ENCODE results near the gene EMP1. TPM values are rescaled to one million over a fixed set of nuclear protein-coding genes. Genes with fewer than 3 reads are reported as not detected.
"Not testable (repeated sequence)": the region's sequence is repeated elsewhere in the genome, so short reads cannot be mapped to it uniquely, and the experiment has no call there.

Gene EMP1
- total RNA-seq, 3 donors from 2014 or later, result 207 to 759 (median 444) TPM

DNA sequence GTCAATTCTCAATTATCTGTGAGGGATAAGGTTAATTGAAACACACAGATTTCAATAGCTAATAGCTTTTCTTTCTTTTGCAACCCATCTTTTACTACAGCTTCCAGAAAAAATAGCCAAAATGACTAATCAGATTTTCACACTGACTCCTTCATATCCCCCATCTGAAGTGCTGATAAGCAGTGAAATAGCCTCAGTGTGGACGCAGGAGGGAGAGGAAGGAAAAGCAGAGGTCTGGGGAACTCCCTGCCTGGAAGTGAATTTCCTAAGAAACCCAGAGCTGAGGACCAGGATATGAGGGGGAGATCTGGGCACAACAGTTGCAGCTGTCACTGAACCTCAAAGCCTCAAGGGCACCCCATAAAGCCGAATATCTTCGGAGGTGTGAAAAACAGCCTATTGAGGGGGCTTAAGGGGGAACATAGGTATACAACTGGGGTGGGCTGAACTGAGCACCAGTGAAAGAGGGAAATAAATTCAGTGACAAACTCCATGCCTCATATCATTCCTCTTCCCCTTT is 60.9 kb downstream of the EMP1 start:
- H3K27ac ChIP-seq, result no peak overlapping the region
- H3K4me3 ChIP-seq, result no peak overlapping the region
- intact Hi-C loops (cut with DNase I; ENCODE audit: low total_unique reads), result no loop called here
- no peaks in the 10 kb centered on the region for H3K4me1 ChIP-seq
- no peaks in the 10 kb centered on the region for H3K9me3 ChIP-seq
- no peaks in the 10 kb centered on the region for H3K27me3 ChIP-seq
- DNase-seq (ENCODE audit: low spot score in 2 of 2), result no peak
- H3K36me3 ChIP-seq, result no peaks in the 10 kb centered on the region
- no peak for TF ChIP-seq CTCF (IDR thresholded peaks at IDR 0.05)

DNA sequence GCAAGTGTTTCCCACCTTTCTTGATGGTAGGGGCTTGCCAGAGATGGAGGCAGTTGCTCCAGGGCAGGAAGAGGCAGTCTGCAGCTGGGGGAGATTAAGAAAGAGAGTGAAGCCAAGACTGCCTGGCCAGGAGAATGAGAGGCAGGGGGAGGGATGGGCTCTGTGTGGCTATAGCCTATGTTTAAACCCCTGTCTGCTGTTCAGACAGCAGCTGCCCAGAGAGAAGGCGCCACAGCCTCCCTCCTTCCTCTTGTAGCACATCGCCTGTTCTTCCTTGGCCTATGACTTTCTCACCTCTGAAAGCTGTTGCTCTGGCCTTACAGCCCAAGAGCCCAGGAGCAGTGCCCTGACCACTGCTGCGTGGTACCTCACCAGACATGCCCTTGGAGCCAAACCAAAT is 61.7 kb downstream of the EMP1 start:
- H3K9me3 ChIP-seq, result no peaks in the 10 kb centered on the region
- H3K27me3 ChIP-seq, result no peaks in the 10 kb centered on the region
- no peak overlapping the region for H3K27ac ChIP-seq
- H3K36me3 ChIP-seq, result no peaks in the 10 kb centered on the region
- no peak overlapping the region for H3K4me3 ChIP-seq
- TF ChIP-seq POLR2AphosphoS5 (IDR thresholded peaks at IDR 0.05) (no peak), CTCF (IDR thresholded peaks at IDR 0.05) (no peak), POLR2A (IDR thresholded peaks at IDR 0.05) (no peak)
- no peak for DNase-seq (ENCODE audit: low spot score in 2 of 2)
- H3K4me1 ChIP-seq, result no peaks in the 10 kb centered on the region
- intact Hi-C loops (cut with DNase I; ENCODE audit: low total_unique reads), result no loop called here

GRCh38 chr12:13258717-13259119 is 62.2 kb downstream of the EMP1 start:
- intact Hi-C loops (cut with DNase I; ENCODE audit: low total_unique reads), result no loop called here
- Histone ChIP-seq H3K4me1 (no peaks in the 10 kb centered on the region), H3K36me3 (no peaks in the 10 kb centered on the region), H3K27me3 (no peaks in the 10 kb centered on the region), H3K4me3 (no peak overlapping the region), H3K9me3 (no peaks in the 10 kb centered on the region), H3K27ac (no peak overlapping the region)
- TF ChIP-seq POLR2AphosphoS5 (IDR thresholded peaks at IDR 0.05) (no peak), CTCF (IDR thresholded peaks at IDR 0.05) (no peak), POLR2A (IDR thresholded peaks at IDR 0.05) (no peak)
- no peak for DNase-seq (ENCODE audit: low spot score in 2 of 2)

- H3K27me3 ChIP-seq; H3K4me3 ChIP-seq; H3K4me1 ChIP-seq; H3K36me3 ChIP-seq; H3K27ac ChIP-seq; DNase-seq (ENCODE audit: low spot score in 2 of 2); H3K9me3 ChIP-seq; intact Hi-C loops (cut with DNase I; ENCODE audit: low total_unique reads): not testable (repeated sequence)
Measured at GRCh38 chr12:13259625-13260024, 63.1 kb downstream of the EMP1 start.

- DNase-seq (ENCODE audit: low spot score in 2 of 2); H3K9me3 ChIP-seq; H3K36me3 ChIP-seq; H3K27me3 ChIP-seq; H3K4me1 ChIP-seq; intact Hi-C loops (cut with DNase I; ENCODE audit: low total_unique reads); H3K4me3 ChIP-seq; H3K27ac ChIP-seq: not testable (repeated sequence)
Measured at GRCh38 chr12:13267826-13268225, 71.3 kb downstream of the EMP1 start.

DNA sequence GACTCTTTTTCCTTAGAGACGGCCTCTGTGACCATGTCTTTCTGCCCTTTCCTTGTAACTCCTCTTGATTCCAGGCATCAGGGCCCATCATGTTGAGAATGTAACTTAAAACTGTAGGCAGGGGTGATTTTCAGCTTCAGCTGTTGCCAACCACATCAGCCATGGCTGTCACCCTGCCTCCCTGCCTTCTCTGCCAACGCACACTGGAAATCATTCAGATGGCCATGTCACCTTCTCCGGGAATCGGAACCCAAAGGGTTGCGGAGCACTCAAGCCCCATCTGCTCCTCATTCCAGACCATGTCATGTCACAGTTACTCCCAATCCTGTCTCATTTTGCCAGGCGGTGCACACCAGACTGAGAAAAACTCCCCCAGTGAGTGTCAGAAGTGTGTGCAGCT is 72.1 kb downstream of the EMP1 start:
- intact Hi-C loops (cut with DNase I; ENCODE audit: low total_unique reads), result no loop called here
- no peak overlapping the region for H3K27ac ChIP-seq
- no peaks in the 10 kb centered on the region for H3K27me3 ChIP-seq
- no peaks in the 10 kb centered on the region for H3K36me3 ChIP-seq
- no peaks in the 10 kb centered on the region for H3K4me1 ChIP-seq
- H3K4me3 ChIP-seq, result no peak overlapping the region
- no peak for TF ChIP-seq CTCF (IDR thresholded peaks at IDR 0.05)
- TF ChIP-seq POLR2AphosphoS5 (IDR thresholded peaks at IDR 0.05), result no peak
- TF ChIP-seq POLR2A (IDR thresholded peaks at IDR 0.05), result no peak
- no peaks in the 10 kb centered on the region for H3K9me3 ChIP-seq
- no peak for DNase-seq (ENCODE audit: low spot score in 2 of 2)

Other genes with a start within 250 kb of the EMP1 start
- not detected for gene GPRC5D, start 244.6 kb upstream of the EMP1 start, total RNA-seq
- gene HEBP1, start 196.5 kb upstream of the EMP1 start, total RNA-seq, result 10 to 100 TPM; 36.4 to 64.5 (median 39.7) TPM
- 10 to 100 TPM in 2 of 3 donors, 1 to 10 TPM in 1; 4.6 to 21.4 (median 16.4) TPM for gene FAM234B, start 152.3 kb upstream of the EMP1 start, total RNA-seq
- gene GSG1, start 93.1 kb upstream of the EMP1 start, total RNA-seq, result not detected